Measurements from ENCODE around the gene CNOT4.
"Not testable (repeated sequence)": the region's sequence is repeated elsewhere in the genome, so short reads cannot be mapped to it uniquely, and the experiment has no call there.

Gene CNOT4

GRCh38 chr7:135449436-135449835 is 60.5 kb downstream of the CNOT4 start:
- no peak for DNase-seq

- DNase-seq, result no peak
Observed at GRCh38 chr7:135448753-135449152, 61.1 kb downstream of the CNOT4 start.

DNA sequence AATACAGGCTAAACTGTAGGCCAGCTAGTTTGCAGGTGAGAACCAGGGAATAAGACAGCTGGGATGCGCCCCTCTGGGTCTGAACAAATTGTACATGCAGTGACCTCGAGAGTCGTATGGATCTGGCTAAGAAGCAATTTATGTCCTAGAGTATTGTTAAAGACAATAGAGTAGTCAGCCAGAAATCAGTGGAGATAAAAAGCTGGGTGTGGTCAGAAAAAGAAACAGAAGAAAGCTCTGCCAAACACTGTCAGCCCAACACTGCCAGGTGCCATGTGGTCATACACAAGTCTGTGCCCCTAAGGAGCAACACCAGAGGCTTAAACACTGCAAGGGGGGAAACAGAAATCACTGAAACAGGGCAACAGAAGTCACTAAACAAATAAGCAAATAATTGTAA is 62.2 kb downstream of the CNOT4 start:
- no peak for DNase-seq

DNA sequence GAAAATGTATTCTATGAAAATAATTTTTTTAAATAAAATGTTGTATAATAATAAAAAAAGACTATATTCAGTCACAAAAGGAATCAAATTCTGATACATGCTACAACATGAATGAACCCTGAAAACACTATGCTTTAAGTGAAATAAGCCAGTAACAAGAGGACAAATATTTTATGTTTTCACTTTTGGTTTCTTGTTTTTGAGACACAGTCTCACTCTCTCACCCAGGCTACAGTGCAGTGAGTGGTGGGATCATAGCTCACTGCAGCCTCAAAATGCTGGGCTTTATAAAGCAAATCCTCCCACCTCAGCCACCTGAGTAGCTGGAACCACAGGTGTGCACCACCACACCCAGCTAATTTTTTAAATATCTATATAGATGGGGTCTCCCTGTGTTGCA is 64.2 kb downstream of the CNOT4 start:
- DNase-seq, result no peak

- not testable (repeated sequence) for DNase-seq
Observed at GRCh38 chr7:135445266-135445665, 64.6 kb downstream of the CNOT4 start.

DNA sequence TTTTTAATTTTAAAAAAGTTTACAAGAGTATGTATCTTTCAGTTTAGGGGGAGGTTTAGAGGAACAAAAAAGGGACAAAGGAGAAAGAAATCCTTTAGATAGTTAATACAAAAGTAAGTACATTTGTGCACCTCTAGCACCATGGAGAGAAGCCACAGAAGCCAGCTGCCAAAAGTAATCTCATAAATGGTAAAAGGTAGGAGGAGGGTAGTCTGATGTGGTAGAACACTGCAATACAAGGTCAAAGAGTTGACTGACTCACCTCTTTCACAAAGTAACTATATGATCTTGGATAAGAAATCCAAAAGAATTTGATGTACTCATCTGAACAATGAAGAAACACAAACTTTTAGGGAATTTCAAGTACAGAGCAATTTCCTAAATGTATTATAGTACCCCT is 68.1 kb downstream of the CNOT4 start:
- no peak for DNase-seq

DNA sequence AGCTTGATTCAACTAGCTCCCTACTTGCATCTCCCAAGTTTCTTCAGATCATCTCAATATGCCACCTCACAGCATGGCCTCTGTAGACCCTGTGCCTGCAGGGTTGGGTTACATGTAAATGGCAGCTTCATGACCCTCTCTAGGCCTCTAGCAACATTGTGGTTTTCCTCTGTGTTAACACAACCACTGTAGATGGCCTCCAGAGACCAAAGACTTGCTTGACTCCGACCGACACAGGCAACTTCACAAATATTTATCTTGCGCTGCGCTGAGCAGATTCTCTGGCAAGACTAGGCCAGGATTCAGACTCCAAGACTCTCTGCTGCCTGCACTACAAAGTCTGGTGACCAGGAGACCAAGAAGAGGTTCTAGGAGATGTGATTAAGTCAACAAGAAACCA is 75.9 kb downstream of the CNOT4 start:
- DNase-seq, result no peak

DNA sequence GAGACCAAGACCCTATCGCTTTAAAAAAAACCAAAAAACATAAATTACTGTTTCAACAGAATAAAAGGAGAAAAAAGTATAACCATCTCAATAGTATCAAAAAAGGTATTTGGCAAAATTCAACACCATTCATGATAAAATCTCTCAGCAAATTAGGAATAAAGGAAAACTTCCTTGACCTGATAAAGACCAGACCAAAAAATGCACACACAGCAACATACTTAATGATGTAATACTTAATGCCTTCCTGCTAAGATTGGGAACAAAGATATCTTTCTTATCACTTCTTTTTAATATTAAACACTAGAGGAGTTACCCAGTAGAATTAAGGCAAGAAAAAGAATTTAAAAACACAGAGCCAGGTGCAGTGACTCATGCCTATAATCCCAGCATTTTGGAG is 79.3 kb downstream of the CNOT4 start:
- no peak for DNase-seq

GRCh38 chr7:135428879-135429278 is 81.0 kb downstream of the CNOT4 start:
- DNase-seq, result no peak

DNA sequence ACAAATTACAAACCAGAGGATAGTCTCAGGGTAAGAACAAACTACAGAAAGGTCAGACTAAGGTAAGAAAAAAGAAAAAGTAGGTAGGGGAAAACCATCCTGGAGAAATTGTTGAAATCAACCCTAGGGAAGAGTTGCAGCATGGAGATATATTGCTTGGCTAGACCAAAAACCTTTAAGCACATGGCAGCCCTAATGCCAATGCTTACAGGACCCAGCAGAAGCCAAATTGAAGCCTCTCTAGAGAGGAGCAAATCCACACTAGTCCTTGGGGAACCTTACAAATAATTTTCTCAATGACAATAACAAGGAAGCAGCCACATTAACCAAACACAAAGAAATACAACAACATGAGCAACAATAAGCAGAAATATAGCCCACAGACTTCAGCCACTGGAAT is 81.9 kb downstream of the CNOT4 start:
- no peak for DNase-seq

DNA sequence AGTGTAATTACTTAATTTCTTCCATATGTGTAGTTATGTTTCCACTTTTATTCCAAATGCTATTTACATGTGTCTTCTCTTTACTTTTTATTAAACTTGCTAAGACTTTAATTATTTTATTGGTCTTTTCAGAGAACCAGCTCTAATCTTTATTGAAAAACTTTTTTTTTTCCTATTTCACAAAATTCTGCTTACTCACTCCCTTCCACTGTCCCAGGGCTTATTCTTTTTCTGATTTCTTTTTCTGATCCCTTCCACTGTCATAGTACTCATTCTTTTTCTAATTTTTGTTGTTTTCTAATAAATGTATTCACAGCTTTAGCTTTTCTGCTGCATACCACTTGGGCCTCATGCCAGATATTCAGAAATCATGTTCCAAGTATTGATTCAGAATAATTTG is 82.7 kb downstream of the CNOT4 start:
- no peak for DNase-seq

- DNase-seq, result no peak
Observed at GRCh38 chr7:135425036-135425435, 84.9 kb downstream of the CNOT4 start.

DNA sequence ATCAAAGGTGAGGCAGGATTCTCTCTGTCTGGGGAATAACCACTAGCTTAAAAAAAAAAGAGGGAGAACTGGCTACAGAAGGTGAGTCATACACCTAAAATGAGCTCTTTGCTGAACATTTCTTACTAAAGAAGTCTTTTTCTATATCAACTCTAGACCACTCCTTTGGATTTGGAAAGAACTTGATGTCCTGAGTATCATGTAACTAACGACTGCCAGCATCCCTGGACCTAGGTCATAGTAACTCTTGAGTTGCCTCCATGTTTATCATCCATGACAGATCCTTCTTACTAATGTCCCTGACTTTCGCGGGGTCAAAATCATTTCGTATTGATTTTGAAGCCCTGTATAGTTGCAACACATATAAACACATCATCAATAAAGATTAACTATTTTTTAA is 89.1 kb downstream of the CNOT4 start:
- DNase-seq, result no peak

DNA sequence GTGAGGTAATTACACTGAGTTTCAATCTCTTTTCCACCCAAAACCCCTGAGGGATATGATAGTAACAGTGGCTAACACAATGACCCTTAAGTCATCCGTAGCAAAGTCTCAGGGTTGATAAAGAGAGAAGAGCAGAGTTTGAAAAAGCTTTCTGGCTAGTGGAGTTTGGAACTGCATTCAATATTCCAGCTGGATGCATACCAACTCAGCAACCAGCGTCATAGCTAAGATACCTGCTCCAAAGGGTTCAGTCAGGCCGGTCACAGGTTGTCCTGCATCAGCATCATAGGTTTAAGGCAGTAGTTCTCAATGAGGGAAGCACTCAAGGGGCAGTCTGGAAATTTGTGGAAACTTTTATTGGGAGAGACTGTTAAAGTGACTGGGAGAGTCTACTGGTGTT is 93.5 kb downstream of the CNOT4 start:
- DNase-seq, result no peak

DNA sequence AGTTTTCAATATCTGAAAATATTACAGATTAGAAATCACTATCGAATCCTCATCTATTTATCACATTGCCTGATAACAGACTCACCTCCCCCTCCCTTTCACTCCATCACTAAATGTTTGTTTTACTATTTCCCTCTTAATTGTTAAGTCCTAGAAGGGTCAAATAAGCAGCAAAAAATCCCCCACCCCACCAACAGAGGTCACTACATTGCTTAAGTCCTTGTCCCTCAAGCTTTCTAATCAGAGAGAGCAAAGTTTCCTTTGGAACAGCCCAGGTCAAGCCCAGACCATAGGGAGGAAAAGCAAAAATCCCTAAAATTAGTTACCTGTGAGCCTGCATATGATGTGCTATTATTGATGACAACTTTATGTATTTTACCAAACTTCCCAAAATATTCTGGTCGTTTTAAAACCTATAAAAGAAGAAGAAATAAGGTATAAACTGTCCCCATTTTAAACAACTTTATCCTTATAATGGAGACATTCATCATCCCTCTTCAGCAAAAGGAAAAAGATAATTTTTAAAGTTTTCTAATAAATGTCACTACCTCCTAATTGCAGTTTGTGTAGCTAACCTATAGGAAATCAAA is 95.0 kb downstream of the CNOT4 start:
- peak; percentile 7 for DNase-seq

GRCh38 chr7:135414208-135414607 is 95.7 kb downstream of the CNOT4 start:
- no peak for DNase-seq

- DNase-seq, result no peak
Observed at GRCh38 chr7:135411098-135411497, 98.8 kb downstream of the CNOT4 start.

GRCh38 chr7:135410543-135410942 is 99.4 kb downstream of the CNOT4 start:
- DNase-seq, result no peak

DNA sequence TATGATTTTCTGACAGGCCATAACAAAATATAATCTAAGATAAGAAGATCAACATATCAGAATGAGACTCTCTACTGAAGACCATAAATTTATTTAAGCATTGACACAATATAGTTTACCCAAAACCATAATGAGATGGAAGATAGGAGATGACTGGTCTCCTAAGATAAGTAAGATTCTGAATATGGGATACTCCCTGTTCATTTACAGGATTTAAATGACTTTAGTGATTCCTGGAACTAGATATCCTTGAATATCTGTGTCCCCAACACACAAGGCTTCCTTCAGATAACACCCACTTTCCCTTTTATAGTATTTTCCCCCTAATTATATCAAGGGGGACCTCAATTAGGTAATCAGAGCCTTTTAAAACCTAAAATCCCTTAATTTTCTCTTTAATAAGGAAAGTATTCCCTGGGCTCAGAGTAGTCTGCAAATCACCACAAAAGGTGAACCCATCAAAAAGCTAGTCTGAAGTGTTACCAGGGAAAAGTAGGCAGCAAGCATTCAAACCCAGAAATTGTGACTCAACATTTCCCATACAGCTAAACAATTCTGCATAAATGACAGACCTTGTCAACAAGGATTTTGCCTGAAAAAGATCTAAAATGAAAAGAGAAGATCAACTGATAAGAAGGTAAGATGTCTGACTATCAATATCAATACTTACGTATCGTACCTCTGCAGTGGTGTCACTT is 99.9 kb downstream of the CNOT4 start:
- no peak for DNase-seq

DNA sequence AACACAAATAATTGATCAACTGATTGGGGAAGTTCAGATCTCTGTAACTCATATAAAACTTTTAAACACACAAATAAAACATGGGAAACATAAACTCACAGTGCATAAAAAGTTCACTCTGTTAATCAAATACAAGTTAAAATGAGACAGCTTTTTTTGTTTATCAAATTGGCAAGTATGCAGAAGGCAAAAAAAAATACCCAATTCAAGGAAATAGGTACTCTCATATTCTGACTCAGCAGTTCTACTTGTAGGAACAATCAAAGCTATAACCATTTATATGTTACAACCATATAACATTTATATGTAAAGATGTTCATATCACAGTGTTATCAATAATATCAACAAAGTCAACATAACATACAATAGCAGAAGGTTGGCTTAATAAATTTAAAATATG is 102.0 kb downstream of the CNOT4 start:
- DNase-seq, result no peak

GRCh38 chr7:135406918-135407317 is 103.0 kb downstream of the CNOT4 start:
- DNase-seq, result no peak

GRCh38 chr7:135405969-135406368 is 103.9 kb downstream of the CNOT4 start:
- no peak for DNase-seq

GRCh38 chr7:135403302-135403701 is 106.6 kb downstream of the CNOT4 start:
- DNase-seq, result no peak

DNA sequence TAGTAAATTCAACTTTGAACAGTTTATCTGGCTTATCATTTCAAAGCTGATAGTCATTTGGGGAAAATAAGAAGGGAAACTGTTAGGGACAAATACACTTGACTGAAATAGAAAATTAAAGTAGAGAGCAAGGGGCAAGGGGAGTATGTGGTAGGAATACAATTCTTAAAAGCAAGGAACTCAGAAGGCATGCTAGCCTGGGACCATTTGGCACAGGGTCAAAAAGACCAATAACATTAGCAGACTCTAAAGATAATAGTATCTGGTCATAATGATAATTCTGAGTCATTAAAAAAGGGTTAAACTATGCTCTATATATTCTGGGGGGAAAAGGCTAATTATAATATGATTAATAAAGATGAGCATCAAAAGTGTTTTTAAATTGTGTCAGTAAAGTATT is 112.2 kb downstream of the CNOT4 start:
- DNase-seq, result no peak

DNA sequence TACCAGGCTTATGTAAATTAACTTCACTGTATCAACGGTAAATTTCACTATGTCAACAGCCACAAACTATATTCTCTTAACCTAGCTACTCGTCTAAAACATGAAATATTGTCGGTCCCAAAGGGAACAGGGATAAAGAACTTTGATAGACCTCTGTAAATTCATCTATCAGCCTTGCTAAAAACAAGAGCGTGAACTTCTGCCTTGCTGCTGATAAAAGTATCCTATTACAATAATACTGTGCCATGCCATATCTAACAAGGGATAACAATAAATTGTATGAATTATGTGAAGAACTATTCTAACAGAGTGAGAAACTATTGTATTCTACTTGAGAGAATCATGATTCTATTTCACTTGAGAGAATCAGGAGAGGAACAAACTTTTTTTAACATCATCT is 117.2 kb downstream of the CNOT4 start:
- DNase-seq, result no peak

Data from NCI-H2107 (cell line).